Middle frontal gyrus (tissue), 1 donor: ENCODE results near the gene INPP5F.
"Not testable (repeated sequence)": the region's sequence is repeated elsewhere in the genome, so short reads cannot be mapped to it uniquely, and the experiment has no call there.

Source experiments
- DNase-seq: peaks from one replicate; pipeline ENCODE4 v3.0.0-alpha.2; 2015; ENCODE audit warnings: low spot score; ENCODE audit errors: extremely low spot score

INPP5F gene

GRCh38 chr10:119742947-119743648 is 17.2 kb downstream of the INPP5F start:
- no peak for DNase-seq

GRCh38 chr10:119747940-119748339 is 22.1 kb downstream of the INPP5F start:
- no peak for DNase-seq

GRCh38 chr10:119748871-119749270 is 23.0 kb downstream of the INPP5F start:
- no peak for DNase-seq

GRCh38 chr10:119749455-119749854 is 23.6 kb downstream of the INPP5F start:
- no peak for DNase-seq

GRCh38 chr10:119750391-119751230 is 24.8 kb downstream of the INPP5F start:
- DNase-seq = peak; percentile 75

GRCh38 chr10:119753309-119753708 is 27.5 kb downstream of the INPP5F start:
- no peak for DNase-seq

GRCh38 chr10:119754085-119754484 is 28.2 kb downstream of the INPP5F start:
- DNase-seq = no peak

- DNase-seq = no peak
Observed at GRCh38 chr10:119754936-119755335, 29.1 kb downstream of the INPP5F start.

- no peak for DNase-seq
Observed at GRCh38 chr10:119755446-119755845, 29.6 kb downstream of the INPP5F start.

GRCh38 chr10:119758448-119759195 is 32.8 kb downstream of the INPP5F start:
- DNase-seq = no peak

- DNase-seq = no peak
Observed at GRCh38 chr10:119759832-119760231, 34.0 kb downstream of the INPP5F start.

GRCh38 chr10:119761106-119761505 is 35.3 kb downstream of the INPP5F start:
- DNase-seq = no peak

- no peak for DNase-seq
Observed at GRCh38 chr10:119762035-119762434, 36.2 kb downstream of the INPP5F start.

GRCh38 chr10:119762805-119763798 is 37.3 kb downstream of the INPP5F start:
- DNase-seq = no peak

GRCh38 chr10:119768455-119769094 is 42.7 kb downstream of the INPP5F start:
- no peak for DNase-seq

- DNase-seq = no peak
Observed at GRCh38 chr10:119769886-119770285, 44.0 kb downstream of the INPP5F start.

GRCh38 chr10:119770928-119771327 is 45.1 kb downstream of the INPP5F start:
- no peak for DNase-seq

GRCh38 chr10:119772334-119772733 is 46.5 kb downstream of the INPP5F start:
- no peak for DNase-seq

GRCh38 chr10:119773041-119773440 is 47.2 kb downstream of the INPP5F start:
- DNase-seq = not testable (repeated sequence)

GRCh38 chr10:119775529-119775928 is 49.7 kb downstream of the INPP5F start:
- no peak for DNase-seq
